T-helper 2 cell (primary cell): Measurements from ENCODE around the gene HACD2.

ENCODE experiments used
- DNase-seq, 5 experiments: peaks; one replicate each; pipeline versions ENCODE4 v3.0.0 to v3.0.0-alpha.2; 2012 to 2022

HACD2 gene

DNA sequence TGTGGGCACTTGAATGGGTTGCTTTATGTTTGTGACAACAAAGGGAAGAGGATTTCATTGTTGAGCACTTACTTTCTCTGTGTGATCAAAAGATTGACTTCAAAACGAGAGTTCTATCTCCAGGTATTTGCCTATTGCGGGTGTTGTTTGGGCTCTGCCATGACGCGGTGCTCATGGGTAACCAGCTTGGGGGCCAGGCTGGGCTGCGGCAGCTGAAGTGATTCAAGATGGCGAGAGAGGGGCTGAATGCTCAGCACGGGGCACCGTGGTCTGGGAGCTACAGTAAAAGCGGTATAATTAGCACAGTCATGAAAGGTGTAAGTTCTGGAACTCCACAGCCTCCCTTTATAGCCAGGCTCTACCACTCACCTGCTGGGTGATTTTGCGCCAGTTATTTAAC is 105.0 kb downstream of the HACD2 start:
- DNase-seq = no peak

GRCh38 chr3:123478314-123478713 is 106.5 kb downstream of the HACD2 start:
- DNase-seq = no peak

- DNase-seq = no peak
Measured at GRCh38 chr3:123476967-123477750, 107.7 kb downstream of the HACD2 start.

- no peak for DNase-seq
Measured at GRCh38 chr3:123475786-123476185, 109.1 kb downstream of the HACD2 start.

DNA sequence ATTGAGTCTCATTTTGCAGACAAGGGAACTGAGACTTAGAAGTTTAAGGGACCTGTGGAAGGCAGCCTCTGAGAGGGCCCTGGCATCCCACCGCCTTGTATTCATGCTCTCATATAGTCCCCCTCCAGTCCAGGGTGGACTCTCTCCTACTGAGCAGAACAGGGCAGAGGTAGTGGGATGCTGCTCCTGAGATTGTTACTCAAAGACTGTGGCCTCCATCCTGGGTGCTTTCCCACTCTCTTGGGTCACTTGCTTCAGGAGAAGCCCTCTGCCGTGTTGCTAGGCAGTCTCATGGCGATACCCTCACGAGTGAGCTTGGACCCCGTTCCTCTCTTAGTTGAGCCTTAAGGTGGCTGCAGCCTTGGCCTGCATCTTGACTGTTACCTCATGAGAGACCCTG is 113.7 kb downstream of the HACD2 start:
- no peak for DNase-seq

DNA sequence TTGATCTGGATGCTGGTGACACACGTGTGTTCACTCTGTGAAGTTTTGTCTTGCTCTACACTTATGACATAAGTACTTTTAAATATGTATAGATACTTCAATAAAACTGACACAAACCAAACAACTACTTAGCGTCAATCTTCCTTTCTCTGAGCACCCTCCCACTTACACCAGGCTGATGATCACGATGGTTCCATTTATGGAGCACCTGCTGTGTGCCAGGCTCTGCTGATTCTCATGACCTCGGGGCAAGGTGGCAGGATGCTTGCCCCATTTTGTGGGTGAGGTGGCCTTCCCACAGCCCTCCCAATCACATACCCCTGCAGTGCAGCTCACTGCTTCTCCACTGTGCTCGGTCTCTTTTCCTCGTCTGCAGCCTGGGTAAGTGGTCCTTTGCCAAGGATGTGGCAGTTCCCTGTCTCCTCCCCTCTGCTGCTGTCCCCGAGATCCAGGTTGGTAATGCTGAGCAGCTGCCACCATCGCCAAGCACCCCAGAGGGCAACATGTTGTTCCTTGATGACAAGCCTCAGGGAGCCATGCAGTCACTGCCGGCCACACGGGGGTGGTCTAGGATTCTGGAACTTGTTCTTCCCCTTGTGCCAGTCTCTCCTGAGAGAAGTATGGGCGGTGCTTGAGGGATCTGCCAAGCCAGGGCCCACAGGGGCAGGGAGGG is 115.4 kb downstream of the HACD2 start:
- no peak for DNase-seq

DNA sequence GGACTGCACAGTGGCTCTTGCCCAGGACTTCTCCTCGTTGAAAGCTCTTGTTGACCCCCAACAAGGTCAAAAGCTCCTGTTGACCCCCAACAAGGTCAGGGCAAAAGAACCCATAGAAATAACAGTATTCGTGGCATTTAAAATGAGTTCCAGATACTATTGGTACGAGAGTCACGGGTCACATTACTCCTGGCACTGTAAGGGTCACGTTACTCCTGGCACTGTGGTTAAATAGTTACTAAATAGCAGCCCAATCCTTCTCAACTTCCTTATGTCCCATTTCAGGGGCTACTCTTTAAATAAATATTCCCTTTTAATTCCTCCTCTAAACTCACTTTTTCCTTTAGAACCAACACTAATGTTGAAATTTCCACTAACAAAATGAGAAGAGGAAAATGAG is 117.8 kb downstream of the HACD2 start:
- DNase-seq = no peak

DNA sequence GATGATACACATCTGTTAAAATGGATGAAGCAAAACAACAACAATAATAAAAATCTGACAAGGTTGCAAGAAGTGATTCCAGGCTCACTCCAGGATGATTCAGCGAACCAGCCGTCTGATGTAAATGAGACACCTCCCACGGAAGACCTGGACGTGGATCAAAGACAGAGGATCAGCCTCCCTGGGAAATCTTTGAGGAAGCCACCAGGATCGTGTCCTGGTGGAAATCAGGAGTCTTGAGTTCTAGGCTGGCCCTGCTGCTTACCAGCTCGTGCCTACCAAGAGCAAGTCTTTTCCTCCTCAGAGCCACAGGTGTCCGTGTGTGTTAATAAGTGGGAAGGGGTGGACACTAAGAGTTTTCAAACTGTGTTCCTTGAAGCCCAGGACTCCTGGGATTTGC is 120.6 kb downstream of the HACD2 start:
- no peak for DNase-seq

DNA sequence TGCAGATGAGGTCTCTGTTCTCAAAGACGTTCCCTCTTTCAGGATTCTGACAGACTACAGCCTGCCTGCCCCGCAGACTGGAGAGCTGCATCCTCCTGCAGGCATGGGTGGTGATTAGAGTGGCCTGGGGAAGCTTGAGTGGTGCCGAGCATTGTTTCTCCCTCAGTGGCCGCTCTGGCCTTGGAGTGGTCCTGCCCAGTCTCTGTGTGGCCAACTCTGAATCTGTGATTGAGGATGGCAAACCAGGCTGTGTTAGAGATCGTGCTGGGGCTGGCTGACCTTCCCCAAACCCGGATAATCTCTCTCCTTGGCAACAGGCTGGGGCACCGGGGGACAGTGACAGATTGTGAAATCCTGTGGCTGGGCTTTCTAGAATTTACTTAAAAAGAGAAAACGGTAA is 125.0 kb downstream of the HACD2 start:
- DNase-seq = no peak

DNA sequence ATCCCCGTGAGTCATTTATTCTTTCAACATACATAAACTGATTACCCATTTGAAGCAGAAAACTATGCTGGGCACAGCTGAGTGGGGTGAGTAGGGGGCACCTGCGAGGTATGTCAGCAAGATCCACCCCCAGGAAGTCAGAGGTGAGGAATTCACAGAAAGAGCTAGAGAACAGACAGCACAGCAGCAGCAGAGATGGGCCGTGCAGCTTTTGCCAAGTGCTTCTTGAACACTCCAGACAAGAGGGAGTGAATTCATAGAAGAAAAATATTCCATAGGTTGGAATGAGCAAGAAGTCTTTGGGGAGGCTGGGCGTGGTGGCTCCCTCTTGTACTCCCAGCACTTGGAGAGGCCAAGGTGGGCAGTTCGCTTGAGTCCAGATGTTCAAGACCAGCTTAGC is 126.6 kb downstream of the HACD2 start:
- no peak for DNase-seq

- DNase-seq = no peak
Measured at GRCh38 chr3:123457841-123458240, 127.0 kb downstream of the HACD2 start.

DNA sequence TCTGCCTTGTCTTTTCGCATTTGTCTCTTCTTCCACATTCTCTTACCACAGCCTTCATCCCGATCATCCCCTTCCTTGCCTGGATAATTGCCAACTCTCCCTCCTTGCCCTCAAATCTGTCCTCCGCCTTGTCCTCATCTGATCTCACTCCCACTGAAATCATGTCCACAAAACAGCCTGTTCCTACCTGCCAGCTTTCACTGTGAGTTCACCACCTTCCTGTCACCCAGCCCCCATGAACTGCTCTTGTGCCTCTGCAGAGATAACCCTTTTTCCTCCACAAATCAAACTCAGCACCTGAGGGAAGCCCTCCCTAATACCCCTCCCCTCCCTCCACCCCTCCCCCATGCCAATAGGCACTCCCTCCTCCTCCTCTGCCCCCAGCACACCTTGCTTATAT is 131.2 kb downstream of the HACD2 start:
- DNase-seq = no peak

DNA sequence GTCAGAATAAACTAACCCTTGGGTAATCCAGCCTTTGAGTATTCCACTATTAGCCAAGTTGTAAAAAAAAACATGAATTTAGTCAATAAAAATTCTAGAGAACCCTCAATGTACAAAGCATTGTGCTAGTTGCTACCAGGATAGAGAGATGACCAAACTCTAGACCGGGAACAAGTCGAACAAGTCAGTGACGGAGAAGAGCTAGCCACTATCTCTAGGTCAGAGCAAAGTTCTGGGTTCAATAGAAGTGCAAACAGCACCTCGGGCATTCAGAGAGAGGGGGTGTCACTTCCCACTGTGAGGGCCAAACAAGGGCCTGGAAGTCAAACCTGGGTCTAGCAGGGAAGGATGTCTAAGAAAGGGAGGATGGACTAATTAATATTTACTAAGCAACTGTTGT is 133.7 kb downstream of the HACD2 start:
- DNase-seq = no peak

DNA sequence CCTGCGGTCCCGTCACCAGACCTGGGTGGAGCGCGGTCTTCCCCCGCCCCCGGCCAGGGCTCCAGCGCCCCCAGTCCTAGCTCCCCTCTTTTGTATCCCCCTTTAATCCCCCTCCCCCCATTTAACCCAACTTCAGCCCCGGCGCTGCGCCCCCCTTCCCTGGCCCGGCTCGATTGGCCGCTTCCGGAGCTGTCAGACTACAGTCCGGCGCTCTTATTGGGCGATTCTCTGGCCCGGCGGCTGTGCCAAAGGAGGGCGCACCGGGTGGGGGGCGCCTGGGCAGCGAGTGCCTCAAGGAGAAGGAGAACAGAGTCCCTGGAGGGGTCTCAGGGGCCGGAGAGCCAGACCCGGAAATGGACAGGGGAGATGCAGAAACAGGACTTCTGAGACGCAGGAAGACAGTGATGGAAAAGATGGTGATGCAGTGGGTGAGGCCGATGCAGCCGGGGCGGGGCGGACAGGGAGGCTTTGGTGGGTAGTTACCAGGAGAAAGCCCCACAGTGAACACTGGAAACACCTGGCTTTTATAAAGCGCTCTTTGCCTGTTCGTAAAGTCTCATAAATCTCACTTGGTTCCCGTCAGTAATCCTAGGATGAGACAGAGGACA is 134.8 kb downstream of the HACD2 start:
- DNase-seq = no peak

- peak in 1 of 5 experiments; percentile 6 for DNase-seq
Measured at GRCh38 chr3:123449102-123449996, 135.5 kb downstream of the HACD2 start.

- DNase-seq = no peak
Measured at GRCh38 chr3:123448536-123449101, 136.2 kb downstream of the HACD2 start, which contains the start of gene ADCY5. Gene ADCY5 (minus strand): TSS chr3:123449090. CDS start chr3:123448545, 545 bp downstream.

GRCh38 chr3:123447749-123448517 is 136.9 kb downstream of the HACD2 start:
- DNase-seq = peak in 4 of 5 experiments; percentile 17 to 52 (median 30)

DNA sequence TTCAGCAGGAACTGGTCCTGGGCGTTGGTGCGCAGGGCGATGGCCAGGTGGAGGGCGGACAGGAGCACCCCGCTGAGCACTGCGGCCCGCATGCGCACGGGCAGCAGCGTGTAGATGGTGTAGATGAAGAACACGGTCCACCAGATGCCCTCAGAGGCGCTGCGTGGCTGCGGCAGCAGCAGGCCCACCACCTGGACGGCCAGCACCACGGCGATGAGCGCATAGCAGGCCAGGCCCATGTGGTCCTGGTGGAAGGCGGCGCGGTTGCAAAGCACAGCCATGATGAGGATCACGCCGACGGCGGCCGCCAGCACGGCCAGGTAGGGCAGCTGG is 137.5 kb downstream of the HACD2 start:
- no peak for DNase-seq

GRCh38 chr3:123446610-123447109 is 138.2 kb downstream of the HACD2 start:
- DNase-seq = no peak

DNA sequence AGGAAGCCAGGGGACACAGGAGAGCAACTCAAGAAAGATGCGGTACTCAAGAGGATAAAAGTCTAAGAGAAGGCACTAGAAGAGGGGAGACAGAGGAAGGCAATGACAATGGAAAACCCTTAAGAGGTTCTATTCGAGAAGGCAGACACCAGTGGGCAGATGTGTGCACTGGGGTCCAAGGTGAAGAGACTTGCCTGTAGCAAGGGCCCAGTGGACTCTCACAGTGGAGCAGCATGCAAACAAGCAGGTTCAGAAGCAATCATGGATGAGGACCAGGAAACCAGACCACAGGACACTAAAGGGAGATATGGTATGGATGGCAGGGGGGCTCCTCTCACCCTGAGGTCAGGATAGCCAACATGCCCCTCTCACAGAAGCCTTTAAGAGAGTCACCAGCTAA is 138.6 kb downstream of the HACD2 start:
- no peak for DNase-seq

- no peak for DNase-seq
Measured at GRCh38 chr3:123445702-123446101, 139.2 kb downstream of the HACD2 start.

GRCh38 chr3:123444744-123445143 is 140.1 kb downstream of the HACD2 start:
- DNase-seq = no peak
